BJ (cell line): ENCODE measurements around the gene DLG2. TPM values are rescaled to one million over a fixed set of nuclear protein-coding genes. Genes with fewer than 3 reads are reported as not detected.

Experiments
- CTCF ChIA-PET: fragments of 350-600 bp; formaldehyde crosslinking; extraction: SDS; loops from one replicate; lab custom pipeline; 2021; ENCODE audit warnings: antibody characterized with exemption, inconsistent platforms; lab: Yijun Ruan, JAX
- POLR2A ChIA-PET: fragments of 300-600 bp; sonication (Branson Sonifier 250); formaldehyde crosslinking; extraction: SDS; loops from one replicate; lab custom pipeline; 2021; ENCODE audit warnings: antibody characterized with exemption; lab: Charles Lee
- DNase-seq: peaks from one replicate; pipeline ENCODE4 v3.0.0-alpha.2; 2011; ENCODE audit warnings: low read depth
- H3K27me3 ChIP-seq: 2 replicates; pipeline ENCODE4 v1.6.0; 2011; ENCODE audit warnings: low read length; ENCODE audit not compliant: control insufficient read depth, insufficient read depth
- H3K36me3 ChIP-seq: 2 replicates; pipeline ENCODE4 v1.5.1; 2011; ENCODE audit warnings: low read length; ENCODE audit not compliant: control insufficient read depth, insufficient read depth
- H3K4me3 ChIP-seq: 2 replicates; pipeline ENCODE4 v1.5.1; 2011; ENCODE audit warnings: low read depth, mild to moderate bottlenecking, control low read depth, low read length
- polyA plus RNA-seq: library from polyadenylated mRNA; depleted of rRNA; stranded (reverse); fragments of >200 nt; gene quantifications from 2 replicates; pipeline ENCODE4 v1.2.3, GENCODE V29; 2011
- TF ChIP-seq, protein P1 (sequence below): IDR thresholded peaks from 2 replicates; pipeline ENCODE4 v1.5.1; 2011; ENCODE audit warnings: low read depth, mild to moderate bottlenecking, control low read depth, inconsistent platforms, low read length, moderate library complexity; ENCODE audit not compliant: insufficient read depth

The DLG2 gene
- polyA plus RNA-seq, 1 experiment = 0.28 TPM

DNA sequence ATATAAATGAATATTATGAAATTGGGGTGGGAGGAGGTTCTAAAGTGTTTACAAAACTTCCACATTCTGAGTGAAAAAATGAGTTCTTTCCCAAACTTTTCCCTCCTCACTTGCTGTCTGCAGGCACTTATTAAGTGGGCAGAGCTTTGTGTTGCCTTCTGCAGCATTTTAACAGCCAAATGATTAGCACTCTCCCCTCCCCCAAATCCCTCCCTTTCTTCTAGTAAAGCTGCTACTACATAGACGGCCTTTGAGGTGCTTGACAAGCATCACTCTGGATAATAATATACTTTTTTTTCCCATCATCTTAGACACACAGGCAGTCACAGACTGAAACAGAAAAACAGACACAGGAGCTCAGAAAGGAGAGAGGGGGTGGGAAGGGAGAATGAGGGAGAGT lies 493.5 kb downstream of the DLG2 start:
- CTCF ChIA-PET = no interaction called here
- POLR2A ChIA-PET = no interaction called here
- no peak for DNase-seq
- H3K4me3 ChIP-seq = no peak overlapping the region
- TF ChIP-seq, protein P1, sequence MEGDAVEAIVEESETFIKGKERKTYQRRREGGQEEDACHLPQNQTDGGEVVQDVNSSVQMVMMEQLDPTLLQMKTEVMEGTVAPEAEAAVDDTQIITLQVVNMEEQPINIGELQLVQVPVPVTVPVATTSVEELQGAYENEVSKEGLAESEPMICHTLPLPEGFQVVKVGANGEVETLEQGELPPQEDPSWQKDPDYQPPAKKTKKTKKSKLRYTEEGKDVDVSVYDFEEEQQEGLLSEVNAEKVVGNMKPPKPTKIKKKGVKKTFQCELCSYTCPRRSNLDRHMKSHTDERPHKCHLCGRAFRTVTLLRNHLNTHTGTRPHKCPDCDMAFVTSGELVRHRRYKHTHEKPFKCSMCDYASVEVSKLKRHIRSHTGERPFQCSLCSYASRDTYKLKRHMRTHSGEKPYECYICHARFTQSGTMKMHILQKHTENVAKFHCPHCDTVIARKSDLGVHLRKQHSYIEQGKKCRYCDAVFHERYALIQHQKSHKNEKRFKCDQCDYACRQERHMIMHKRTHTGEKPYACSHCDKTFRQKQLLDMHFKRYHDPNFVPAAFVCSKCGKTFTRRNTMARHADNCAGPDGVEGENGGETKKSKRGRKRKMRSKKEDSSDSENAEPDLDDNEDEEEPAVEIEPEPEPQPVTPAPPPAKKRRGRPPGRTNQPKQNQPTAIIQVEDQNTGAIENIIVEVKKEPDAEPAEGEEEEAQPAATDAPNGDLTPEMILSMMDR = no peak
- H3K27me3 ChIP-seq = no peaks in the 10 kb centered on the region
- no peaks in the 10 kb centered on the region for H3K36me3 ChIP-seq

DNA sequence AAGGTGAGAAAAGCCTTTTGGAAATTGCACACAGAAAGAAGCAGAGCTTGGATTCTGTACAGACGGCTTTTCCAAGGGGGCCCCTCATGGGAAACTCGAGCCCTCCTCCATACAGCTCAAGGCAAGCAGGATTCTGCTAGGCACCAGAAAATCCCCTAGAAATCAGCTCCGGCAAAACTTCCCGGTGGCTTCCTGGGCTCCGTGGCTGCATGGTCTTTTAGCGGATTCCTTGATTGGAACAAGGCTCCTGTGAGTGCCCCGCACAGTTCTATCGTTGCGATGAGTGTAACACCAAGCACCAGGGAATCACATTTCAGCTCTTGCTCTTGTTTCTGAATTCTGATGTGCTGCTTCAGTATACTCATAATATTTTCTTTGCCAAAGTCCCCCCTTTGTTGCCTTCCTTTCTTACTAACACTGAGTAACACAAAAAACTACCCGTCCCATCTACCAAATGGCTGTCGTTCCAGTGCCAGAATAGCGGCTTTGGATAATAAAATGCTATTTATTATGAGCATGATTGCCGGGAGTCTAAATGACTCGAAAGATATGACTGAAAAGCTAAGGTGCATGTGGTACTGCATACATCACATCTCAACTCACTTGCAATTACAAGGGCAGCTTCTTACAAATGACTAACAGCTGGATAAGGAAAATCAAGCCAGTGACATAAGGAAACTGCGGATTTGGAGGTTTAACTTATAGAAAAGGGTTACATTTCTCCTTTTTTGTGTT lies 494.1 kb downstream of the DLG2 start:
- no peak for DNase-seq
- Histone ChIP-seq H3K36me3 (no peaks in the 10 kb centered on the region), H3K4me3 (no peak overlapping the region), H3K27me3 (no peaks in the 10 kb centered on the region)
- CTCF ChIA-PET = no interaction called here
- TF ChIP-seq, protein P1 = no peak
- POLR2A ChIA-PET = no interaction called here

DNA sequence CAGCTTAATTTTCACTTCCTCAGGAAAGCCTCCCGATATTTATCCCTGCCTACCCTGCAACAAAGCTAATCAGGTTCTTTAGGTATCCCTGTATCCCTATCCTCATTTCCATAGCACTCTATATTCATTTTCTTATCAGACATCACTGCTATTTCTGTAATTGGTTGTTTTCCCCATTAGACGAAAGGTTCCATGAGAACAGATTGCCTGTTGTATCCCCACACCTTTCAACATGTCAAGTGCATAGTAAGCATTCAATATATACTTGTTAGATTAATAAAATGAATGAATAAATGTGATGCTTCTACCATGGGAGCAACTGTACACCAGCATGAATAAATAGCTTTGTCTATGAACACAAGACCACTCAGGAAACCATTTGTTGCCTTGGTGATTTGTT lies 499.8 kb downstream of the DLG2 start:
- DNase-seq = no peak
- ChIA-PET CTCF (interaction anchor here (0.6 kb wide), 1 partner anchor 55 kb away, joined by 3 read pairs; no protein-coding TSS in a partner anchor), POLR2A (no interaction called here)
- no peaks in the 10 kb centered on the region for H3K36me3 ChIP-seq
- no peaks in the 10 kb centered on the region for H3K27me3 ChIP-seq
- H3K4me3 ChIP-seq = no peak overlapping the region
- TF ChIP-seq, protein P1 = no peak

DNA sequence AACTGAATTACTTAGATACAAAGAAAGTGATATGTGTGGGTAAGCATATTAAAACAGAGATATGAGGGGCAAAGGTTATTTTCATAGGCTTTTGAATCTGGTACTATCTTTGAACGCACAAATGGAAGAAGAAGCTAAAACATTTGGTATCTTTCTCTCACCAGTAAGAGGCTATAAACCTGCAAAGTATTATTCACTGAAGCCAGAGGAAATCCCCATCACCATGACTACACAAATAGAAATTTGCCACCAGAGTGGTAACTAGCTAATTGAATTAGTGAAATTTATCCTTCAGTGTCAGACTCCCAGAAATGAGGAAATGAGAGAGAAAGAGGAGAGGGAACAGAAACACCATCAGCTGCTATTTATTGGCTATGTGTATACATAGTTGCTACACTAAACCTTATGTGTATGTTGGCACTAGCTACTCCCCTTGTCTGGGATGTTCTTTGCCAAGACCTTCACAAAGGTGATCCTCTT lies 503.4 kb downstream of the DLG2 start:
- no peak for DNase-seq
- ChIA-PET POLR2A (no interaction called here), CTCF (no interaction called here)
- no peak overlapping the region for H3K4me3 ChIP-seq
- H3K36me3 ChIP-seq = no peaks in the 10 kb centered on the region
- TF ChIP-seq, protein P1 = no peak
- no peaks in the 10 kb centered on the region for H3K27me3 ChIP-seq

DNA sequence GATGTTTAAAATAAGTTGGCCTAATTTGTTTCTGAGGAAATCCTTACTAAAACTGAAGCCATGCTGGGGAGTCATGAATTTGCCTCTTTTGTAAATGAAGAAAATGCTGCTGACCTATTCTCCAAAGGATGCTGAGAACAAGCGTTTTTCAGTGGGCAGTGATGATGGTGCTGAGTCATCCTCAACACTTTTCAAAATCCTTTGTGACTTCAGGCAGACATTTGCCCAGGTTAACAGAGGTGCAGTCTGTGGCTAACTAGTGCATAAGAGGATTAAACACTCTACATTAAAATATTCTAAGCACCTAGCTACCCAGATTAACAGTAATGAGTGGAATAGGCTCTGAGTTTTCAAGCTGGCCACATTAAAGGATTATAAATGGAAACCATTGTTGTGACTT lies 509.0 kb downstream of the DLG2 start:
- no peak overlapping the region for H3K4me3 ChIP-seq
- H3K27me3 ChIP-seq = no peaks in the 10 kb centered on the region
- ChIA-PET POLR2A (no interaction called here), CTCF (no interaction called here)
- no peaks in the 10 kb centered on the region for H3K36me3 ChIP-seq
- DNase-seq = no peak
- TF ChIP-seq, protein P1 = no peak
